GM19351 (cell line): ENCODE results near the gene AIP.

Experiments
- ATAC-seq: cut with Tn5 transposase; IDR thresholded peaks from one replicate; pipeline ENCODE4 v1.9.1; 2021; ENCODE audit warnings: mild to moderate bottlenecking, moderate library complexity; ENCODE audit not compliant: unreplicated experiment

Gene AIP

GRCh38 chr11:67482827-67483798, at the start of gene AIP:
Gene AIP, plus strand, starts transcription at chr11:67483026. Its CDS starts 133 bp downstream, at chr11:67483159.
- ATAC-seq, result peak; percentile 59

GRCh38 chr11:67433536-67434394, 49.1 kb upstream of the AIP start:
- ATAC-seq, result no peak

DNA sequence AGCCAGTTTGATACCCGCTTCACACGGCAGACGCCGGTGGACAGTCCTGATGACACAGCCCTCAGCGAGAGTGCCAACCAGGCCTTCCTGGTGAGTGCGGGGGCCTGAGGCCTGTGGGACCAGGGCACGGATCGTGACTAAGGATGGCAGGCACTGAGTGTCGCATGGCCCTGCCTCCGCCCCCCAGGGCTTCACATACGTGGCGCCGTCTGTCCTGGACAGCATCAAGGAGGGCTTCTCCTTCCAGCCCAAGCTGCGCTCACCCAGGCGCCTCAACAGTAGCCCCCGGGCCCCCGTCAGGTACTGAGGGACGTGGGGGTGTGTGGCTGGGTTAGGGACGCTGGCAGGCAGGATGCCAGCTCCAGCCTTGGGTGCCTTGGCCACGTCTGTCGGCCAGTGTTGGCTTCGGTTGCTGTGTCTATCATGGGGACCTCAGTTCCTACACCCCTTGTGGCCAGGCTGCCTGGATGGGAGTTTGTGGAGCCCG, 48.4 kb upstream of the AIP start:
- ATAC-seq, result no peak

- ATAC-seq, result no peak
Observed at GRCh38 chr11:67435031-67435726, 47.6 kb upstream of the AIP start.

GRCh38 chr11:67435727-67436458, 46.9 kb upstream of the AIP start:
- ATAC-seq, result no peak

GRCh38 chr11:67436459-67437081, 46.3 kb upstream of the AIP start:
- peak; percentile 47 for ATAC-seq

DNA sequence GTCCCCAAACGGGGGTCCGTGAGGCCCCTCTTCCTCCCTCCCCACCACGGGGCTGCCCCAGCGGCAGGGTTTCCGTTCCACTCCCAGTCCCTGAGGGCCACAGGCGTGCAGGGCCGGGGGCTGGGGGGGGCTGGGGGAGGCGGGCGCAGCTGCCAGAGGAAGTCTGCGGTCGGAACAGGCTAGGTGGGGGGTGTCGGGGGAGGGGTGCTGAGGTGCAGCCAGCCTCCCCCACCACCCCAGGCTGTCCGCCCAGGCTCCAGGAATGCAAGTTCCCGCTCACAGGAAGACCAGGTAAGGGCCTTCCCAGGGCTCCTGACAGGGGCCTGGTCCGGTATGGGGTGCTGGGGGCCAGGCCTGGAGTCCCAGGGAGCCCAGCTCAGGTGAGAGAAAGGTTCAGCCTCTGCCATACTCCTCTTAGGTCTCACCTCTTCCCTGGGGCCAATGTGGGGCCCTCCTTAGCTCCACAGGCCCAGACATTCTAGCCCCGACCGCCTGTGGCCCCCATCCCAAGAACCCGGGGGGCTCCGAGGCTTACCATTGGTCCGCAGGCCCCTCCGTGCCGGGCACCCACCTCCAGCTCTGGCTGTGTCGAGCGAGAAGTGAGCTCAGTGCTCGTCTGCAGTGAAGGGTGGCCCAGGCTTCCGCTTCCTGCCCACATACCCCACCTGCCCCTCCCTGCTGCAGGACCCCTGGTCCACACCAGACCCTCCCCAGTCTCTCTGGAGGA, 45.6 kb upstream of the AIP start, which contains the start of gene PTPRCAP:
Gene PTPRCAP, minus strand, starts transcription at position 601 of the 727 bp plus-strand sequence. Its CDS starts 63 bp downstream, at position 538.
- ATAC-seq, result no peak

DNA sequence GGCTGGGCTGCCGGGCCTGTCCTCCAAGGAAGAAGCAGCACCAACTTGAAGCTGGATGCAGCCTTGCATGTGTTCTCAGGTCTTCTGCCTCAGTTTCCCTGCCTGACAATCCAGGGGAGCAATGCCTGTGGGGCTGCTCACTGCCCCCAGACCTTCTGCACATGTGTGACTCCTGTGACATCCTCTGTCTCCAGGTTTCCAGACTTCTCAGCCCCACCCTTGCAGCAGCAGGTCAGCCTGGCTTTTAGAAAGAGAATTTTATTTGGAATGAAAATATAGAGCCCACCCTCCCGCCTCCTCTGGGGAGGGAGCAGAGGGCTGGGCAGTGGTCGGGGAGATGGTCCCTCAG, 45.0 kb upstream of the AIP start:
- ATAC-seq, result no peak

GRCh38 chr11:67438158-67438902, 44.5 kb upstream of the AIP start:
- ATAC-seq, result no peak

GRCh38 chr11:67439321-67440228, 43.3 kb upstream of the AIP start:
- no peak for ATAC-seq

DNA sequence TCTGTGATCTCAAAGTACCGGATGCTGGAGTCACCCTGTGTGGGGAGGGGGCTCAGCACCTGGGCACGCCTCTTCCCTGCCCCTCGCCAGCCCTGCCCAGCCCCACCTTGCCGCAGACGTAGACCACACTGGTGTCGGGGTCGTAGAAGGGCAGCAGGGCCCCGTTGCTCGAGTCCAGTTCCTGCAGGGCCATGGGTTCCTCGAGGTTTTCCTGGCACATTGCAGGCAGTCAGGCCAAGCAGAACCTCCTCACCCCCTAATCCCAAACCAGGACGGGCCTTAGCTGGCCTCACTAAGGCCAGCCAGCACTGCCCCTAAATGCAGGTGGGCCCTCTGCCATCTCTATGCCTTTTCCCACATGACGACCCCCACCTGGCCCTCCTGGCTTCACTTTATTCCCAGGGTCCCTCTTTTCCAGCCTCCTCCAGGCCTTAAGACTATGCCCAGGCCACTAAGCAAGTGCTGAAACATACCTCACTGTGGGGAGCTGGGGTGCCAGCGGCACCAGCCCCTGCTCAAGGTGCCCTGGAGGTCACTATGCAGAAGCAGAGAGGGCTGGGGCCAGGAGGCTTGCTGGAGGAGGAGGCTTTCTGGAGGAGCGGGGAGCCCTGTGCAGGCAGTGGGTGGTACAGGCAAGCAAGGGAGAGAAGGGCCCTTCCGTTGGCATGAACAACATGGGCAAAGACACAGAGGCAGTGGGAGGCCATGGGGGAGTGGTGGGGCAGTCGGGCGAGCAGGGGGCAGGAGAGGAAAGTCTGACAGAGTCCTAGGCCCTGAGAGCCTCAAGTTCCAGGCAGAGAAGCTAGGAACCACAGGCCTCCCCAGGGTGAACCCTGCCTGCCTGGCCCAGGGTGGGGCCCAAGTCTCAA, 42.4 kb upstream of the AIP start:
- ATAC-seq, result no peak

DNA sequence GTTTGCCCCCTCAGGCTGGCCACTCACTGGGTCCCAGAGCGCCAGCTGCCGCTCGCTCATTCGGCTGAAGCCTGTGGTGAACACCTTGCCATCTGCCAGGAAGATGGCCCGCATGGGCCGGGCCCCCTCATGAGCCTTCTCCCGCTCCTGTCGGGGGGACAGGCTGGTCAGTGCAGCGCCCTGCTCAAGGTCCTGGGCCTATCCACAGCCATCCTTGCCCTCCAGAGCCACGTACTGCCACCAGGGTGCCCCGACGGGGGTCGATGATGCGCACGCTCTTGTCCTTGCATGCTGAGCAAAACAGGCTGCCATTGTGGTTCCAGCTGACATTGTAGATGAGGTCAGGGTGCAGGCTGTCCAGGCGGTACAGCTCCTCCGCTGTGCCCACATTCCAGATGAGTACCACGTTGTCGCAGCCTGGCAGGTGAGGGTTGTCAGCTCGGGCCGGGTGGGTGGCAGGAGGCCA, 41.7 kb upstream of the AIP start:
- ATAC-seq, result no peak

DNA sequence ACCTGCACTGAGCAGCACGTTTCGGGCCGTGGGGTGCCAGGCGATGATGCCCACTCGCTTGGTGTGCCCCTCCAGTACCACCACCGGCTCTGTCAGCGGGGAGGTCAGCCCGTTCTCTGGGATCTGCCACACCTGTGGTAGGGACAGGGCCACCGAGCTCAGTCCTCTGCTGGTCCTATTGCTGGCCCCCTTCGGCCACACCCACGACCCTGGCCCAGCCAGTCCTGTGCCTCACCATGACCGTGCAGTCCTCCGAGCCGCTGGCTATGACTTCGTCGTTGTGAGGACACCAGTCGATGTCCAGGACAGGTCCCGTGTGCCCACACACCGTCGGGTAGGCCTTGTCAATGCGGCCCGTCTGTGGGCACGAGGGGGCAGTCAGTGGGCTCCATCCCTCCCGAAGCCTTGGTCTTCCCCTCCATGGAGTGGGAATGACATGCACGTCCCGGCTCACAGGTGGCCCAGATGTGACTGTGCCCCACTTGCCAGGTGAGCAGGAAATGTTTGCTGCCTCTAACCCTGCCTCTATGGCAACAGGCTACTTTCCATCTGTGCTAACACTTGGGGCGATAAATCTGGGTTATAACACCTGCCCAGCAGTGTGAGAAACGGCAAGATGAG, 41.0 kb upstream of the AIP start:
- ATAC-seq, result no peak

- ATAC-seq, result no peak
Observed at GRCh38 chr11:67442504-67443404, 40.1 kb upstream of the AIP start.

DNA sequence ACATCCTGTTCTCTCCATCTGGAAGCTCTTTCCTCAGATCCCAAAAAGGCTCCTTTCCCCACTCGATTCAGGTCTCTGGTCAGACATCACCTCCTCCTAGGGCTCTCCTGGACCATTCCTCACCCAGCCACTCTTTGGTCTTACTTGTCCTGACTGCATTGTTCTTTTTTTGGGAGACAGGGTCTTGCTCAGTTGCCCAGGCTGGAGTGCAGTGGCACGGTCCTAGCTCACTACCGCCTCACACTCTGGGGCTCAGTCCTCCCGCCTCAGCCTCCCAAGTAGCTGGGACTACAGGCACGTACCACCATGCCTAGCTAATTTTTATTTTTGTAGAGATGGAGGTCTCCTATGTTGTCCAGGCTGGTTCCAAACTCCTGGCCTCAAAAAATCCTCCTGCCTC, 37.3 kb upstream of the AIP start:
- ATAC-seq, result no peak
